Psoas muscle (tissue), 8 donors: ENCODE results near the gene GFRA1. TPM values are rescaled to one million over a fixed set of nuclear protein-coding genes. Genes with fewer than 3 reads are reported as not detected.

ENCODE experiments used
- ATAC-seq, 4 donors: fragments of 200-7000 bp; cut with Tn5 transposase; one replicate each; pipeline ENCODE4 v1.9.1; 2020; ENCODE audit warnings: moderate library complexity in 3 of 4, mild to moderate bottlenecking in 2 of 4
- DNase-seq, 2 donors: peaks; one replicate each; pipeline ENCODE4 v3.0.0-alpha.2; 2020
- H3K27ac ChIP-seq: fragments of 200-600 bp; one replicate; pipeline ENCODE4 v1.8.0; 2022
- H3K27me3 ChIP-seq, 3 donors: fragments of 200-600 bp in 1 of 3; one replicate each; pipeline versions ENCODE4 v1.6.1 to v1.8.0; 2013 to 2022; ENCODE audit warnings: low read length in 2 of 3, mild to moderate bottlenecking in 2 of 3, moderate library complexity in 1 of 3; ENCODE audit not compliant: insufficient read depth in 3 of 3
- H3K36me3 ChIP-seq, 2 donors: fragments of 200-600 bp in 1 of 2; one replicate each; pipeline versions ENCODE4 v1.6.1 to v1.8.0; 2013 to 2022; ENCODE audit warnings: low read depth in 1 of 2, mild to moderate bottlenecking in 1 of 2, moderate library complexity in 1 of 2; ENCODE audit not compliant: insufficient read depth in 1 of 2
- H3K4me1 ChIP-seq: fragments of 200-600 bp; one replicate; pipeline ENCODE4 v1.8.0; 2022
- H3K4me3 ChIP-seq: fragments of 200-600 bp; one replicate; pipeline ENCODE4 v1.8.0; 2022; ENCODE audit warnings: mild to moderate bottlenecking
- H3K9me3 ChIP-seq: fragments of 200-600 bp; one replicate; pipeline ENCODE4 v1.8.0; 2022
- CTCF ChIP-seq: fragments of 200-600 bp; IDR thresholded peaks from one replicate; pipeline ENCODE4 v1.8.0; 2022; ENCODE audit warnings: antibody characterized with exemption
- WGBS, 3 donors: extraction: QIAGEN DNeasy Blood & Tissue Kit; methylation state at CpG; one replicate each; pipeline versions ENCODE4 v1.1.6 to v1.1.7; 2013; 5-methylcytosine and 5-hydroxymethylcytosine counted together
- intact Hi-C, 2 donors: fragments of 100-400 bp; cut with DNase I; formaldehyde crosslinking; loops; one replicate each; pipeline versions ENCODE4 v1.11.0 to v1.14.2; 2022
- polyA plus RNA-seq, 3 donors: library from polyadenylated mRNA; stranded (reverse); fragments of 200-250 nt; gene quantifications; one replicate each; pipeline ENCODE4 v1.2.3, GENCODE V29; 2013
- total RNA-seq, 4 donors: library from RNA; stranded (reverse); fragmentation: NEBNext Ultra II Directional in 2 of 4; extraction: Animal tissue kit (Norgen Biotek cat#: 25700) in 2 of 4; gene quantifications; one replicate each; pipeline versions ENCODE4 v1.2.1 to v1.2.4, GENCODE V29; 2021 to 2023
- donor health status: healthy with polysubstance abuse.
- donor health status: DM: no; HTN: no; CAD: no; lungs with moderate emphysema.
- donor health status: Bipolar disorder and iron deficiency.
- donor health status: healthy.
- donor health status: DM: yes; HTN: yes; CAD: no.
- donor health status: DM: no; HTN: no; CAD: no.
- donor health status: DM: no; HTN: no; CAD: no.
- donor health status: DM: yes; HTN: yes; CAD: no.

The GFRA1 gene
- total and polyA plus RNA-seq, 7 donors = 4.6 to 12.1 (median 7.1) TPM

- no peaks in the 10 kb centered on the region for H3K4me1 ChIP-seq
These were observed 172.0 kb downstream of the GFRA1 start for GRCh38 chr10:116100984-116101383.

GRCh38 chr10:116099023-116099420, 174.0 kb downstream of the GFRA1 start:
- TF ChIP-seq CTCF = no peak
- Histone ChIP-seq H3K27me3 (peaks cover 0 to 2% (median 0%) of the 10 kb centered on the region in 3 donors), H3K9me3 (no peaks in the 10 kb centered on the region), H3K4me1 (no peaks in the 10 kb centered on the region), H3K27ac (no peak overlapping the region), H3K4me3 (no peak overlapping the region), H3K36me3 (no peaks in the 10 kb centered on the region)
- DNase-seq (no peak), ATAC-seq (no peak)
- WGBS, 3 donors = 49 to 55% (median 50%) methylated on average over 5 of the region's 5 CpGs
- intact Hi-C loops = no loop called here

More at GRCh38 chr10:116100984-116101383, 172.0 kb downstream of the GFRA1 start:
- H3K4me3 ChIP-seq = no peak overlapping the region
- no peaks in the 10 kb centered on the region for H3K27me3 ChIP-seq
- H3K9me3 ChIP-seq = no peaks in the 10 kb centered on the region
- ATAC-seq (no peak), DNase-seq (no peak)
- 88 to 99% (median 96%) methylated on average over 3 of the region's 3 CpGs for WGBS, 3 donors
- H3K27ac ChIP-seq = no peak overlapping the region
- no peak for TF ChIP-seq CTCF
- H3K36me3 ChIP-seq = no peaks in the 10 kb centered on the region
- intact Hi-C loops = no loop called here

- TF ChIP-seq CTCF = no peak
- Histone ChIP-seq H3K9me3 (no peaks in the 10 kb centered on the region), H3K4me3 (no peak overlapping the region), H3K4me1 (no peaks in the 10 kb centered on the region), H3K27me3 (peaks cover 0 to 2% (median 0%) of the 10 kb centered on the region in 3 donors), H3K27ac (no peak overlapping the region), H3K36me3 (no peaks in the 10 kb centered on the region)
- intact Hi-C loops = no loop called here
- 19 to 32% (median 20%) methylated on average over 8 of the region's 8 CpGs for WGBS, 3 donors
- peak in 3 of 4 donors; percentile 39 to 61 (median 49) for ATAC-seq
- peak; percentile 43 to 69 for DNase-seq
These were observed 174.5 kb downstream of the GFRA1 start for GRCh38 chr10:116098411-116099022.

GRCh38 chr10:116097239-116097784, 175.7 kb downstream of the GFRA1 start:
- intact Hi-C loops = no loop called here
- no peaks in the 10 kb centered on the region for H3K9me3 ChIP-seq

More at GRCh38 chr10:116097239-116097784, 175.7 kb downstream of the GFRA1 start:
- no peak for TF ChIP-seq CTCF
- Histone ChIP-seq H3K27ac (no peak overlapping the region), H3K4me3 (no peak overlapping the region), H3K4me1 (no peaks in the 10 kb centered on the region), H3K36me3 (no peaks in the 10 kb centered on the region), H3K27me3 (peaks cover 0 to 2% (median 0%) of the 10 kb centered on the region in 3 donors)
- no peak for DNase-seq
- ATAC-seq = peak in 1 of 4 donors; percentile 30
- WGBS, 3 donors = 25 to 57% (median 38%) methylated on average over 7 of the region's 7 CpGs
